ENCODE data around the gene PHLPP1. TPM values are rescaled to one million over a fixed set of nuclear protein-coding genes. Genes with fewer than 3 reads are reported as not detected.
"Not testable (repeated sequence)": the region's sequence is repeated elsewhere in the genome, so short reads cannot be mapped to it uniquely, and the experiment has no call there.

PHLPP1 gene
- total and polyA plus RNA-seq, 2 donors, result 3.2 to 4.5 TPM

DNA sequence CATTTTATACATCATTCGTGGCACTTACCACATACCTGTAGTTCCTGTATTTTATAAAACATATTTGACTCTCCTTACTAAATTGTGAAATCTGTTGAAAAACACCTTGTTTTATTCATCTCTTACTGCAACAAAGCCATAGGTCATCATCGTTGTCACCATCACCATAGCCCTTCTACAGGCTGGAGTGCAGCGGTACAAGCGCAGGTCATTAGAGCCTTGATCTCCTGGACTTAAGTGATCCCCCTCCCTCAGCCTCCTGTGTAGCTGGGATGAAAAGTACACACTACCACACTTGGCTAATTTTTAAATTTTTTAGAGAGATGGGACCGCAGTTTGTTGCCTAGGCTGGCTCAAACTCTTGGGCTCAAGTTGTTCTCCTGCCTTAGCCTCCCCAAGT lies 184.2 kb downstream of the PHLPP1 start:
- Histone ChIP-seq H3K27ac (ENCODE audit: low read depth in 1 of 2, low read length in 1 of 2) (no peak overlapping the region), H3K36me3 (ENCODE audit: control insufficient read depth in 2 of 2, insufficient read depth in 2 of 2, low read length in 1 of 2) (peaks cover 0 to 6% of the 10 kb centered on the region in 2 donors), H3K4me3 (ENCODE audit: low read length in 2 of 2) (no peak overlapping the region), H3K9me3 (ENCODE audit: control insufficient read depth in 2 of 2, insufficient read depth in 1 of 2, low read length in 1 of 2) (no peaks in the 10 kb centered on the region), H3K27me3 (ENCODE audit: control insufficient read depth in 2 of 2, insufficient read depth in 1 of 2, low read length in 1 of 2) (no peaks in the 10 kb centered on the region), H3K4me1 (ENCODE audit: control insufficient read depth in 2 of 2, insufficient read depth in 2 of 2, low read length in 2 of 2) (no peaks in the 10 kb centered on the region)
- 97% methylated on average over 5 of the region's 5 CpGs for WGBS
- no peak for DNase-seq (ENCODE audit: low read depth in 6 of 9, low spot score in 9 of 9)

DNA sequence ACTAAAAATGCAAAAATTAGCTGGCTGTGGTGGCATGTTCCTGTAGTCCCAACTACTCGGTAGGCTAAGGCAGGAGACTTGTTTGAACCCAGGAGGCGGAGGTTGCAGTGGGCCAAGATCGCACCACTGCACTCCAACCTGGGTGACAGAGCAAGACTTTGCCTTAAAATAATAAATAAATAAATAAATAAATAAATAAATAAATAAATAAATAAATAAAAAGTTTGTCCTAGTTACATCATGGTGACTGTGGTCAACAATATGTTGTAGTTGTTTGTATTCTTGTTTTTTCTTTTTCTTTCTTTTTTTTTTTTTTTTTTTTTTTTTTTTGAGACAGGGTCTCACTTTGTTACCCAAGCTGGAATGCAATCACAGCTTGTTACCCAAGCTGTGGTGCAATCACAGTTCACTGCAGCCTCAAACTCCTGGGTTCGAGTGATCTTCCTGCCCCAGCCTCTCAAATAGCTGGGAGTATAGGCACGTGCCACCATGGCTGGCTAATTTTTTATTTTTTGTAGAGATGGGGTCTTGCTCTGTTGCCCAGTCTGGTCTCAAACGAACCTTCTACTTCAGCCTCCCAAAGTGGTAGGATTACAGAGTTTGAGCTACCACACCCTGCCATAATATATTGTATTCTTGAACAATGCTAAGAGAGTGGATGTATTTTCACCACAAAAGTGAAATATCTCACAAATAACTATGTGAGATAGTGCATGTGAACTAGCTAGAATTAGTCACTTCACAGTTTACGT lies 185.0 kb downstream of the PHLPP1 start:
- H3K36me3 ChIP-seq (ENCODE audit: control insufficient read depth in 2 of 2, insufficient read depth in 2 of 2, low read length in 1 of 2), result peaks cover 0 to 6% of the 10 kb centered on the region in 2 donors
- WGBS, result over 99% methylated on average over 7 of the region's 7 CpGs
- no peaks in the 10 kb centered on the region for H3K9me3 ChIP-seq (ENCODE audit: control insufficient read depth in 2 of 2, insufficient read depth in 1 of 2, low read length in 1 of 2)
- H3K27ac ChIP-seq (ENCODE audit: low read depth in 1 of 2, low read length in 1 of 2), result no peak overlapping the region
- no peak for DNase-seq (ENCODE audit: low read depth in 6 of 9, low spot score in 9 of 9)
- H3K4me3 ChIP-seq (ENCODE audit: low read length in 2 of 2), result no peak overlapping the region
- no peaks in the 10 kb centered on the region for H3K27me3 ChIP-seq (ENCODE audit: control insufficient read depth in 2 of 2, insufficient read depth in 1 of 2, low read length in 1 of 2)
- no peaks in the 10 kb centered on the region for H3K4me1 ChIP-seq (ENCODE audit: control insufficient read depth in 2 of 2, insufficient read depth in 2 of 2, low read length in 2 of 2)

- no peaks in the 10 kb centered on the region for H3K9me3 ChIP-seq (ENCODE audit: control insufficient read depth in 2 of 2, insufficient read depth in 1 of 2, low read length in 1 of 2)
- H3K27ac ChIP-seq (ENCODE audit: low read depth in 1 of 2, low read length in 1 of 2), result no peak overlapping the region
- WGBS, result 97% methylated on average over 5 of the region's 5 CpGs
- no peak for DNase-seq (ENCODE audit: low read depth in 6 of 9, low spot score in 9 of 9)
- no peak overlapping the region for H3K4me3 ChIP-seq (ENCODE audit: low read length in 2 of 2)
- H3K36me3 ChIP-seq (ENCODE audit: control insufficient read depth in 2 of 2, insufficient read depth in 2 of 2, low read length in 1 of 2), result peaks cover 0 to 6% of the 10 kb centered on the region in 2 donors
- no peaks in the 10 kb centered on the region for H3K4me1 ChIP-seq (ENCODE audit: control insufficient read depth in 2 of 2, insufficient read depth in 2 of 2, low read length in 2 of 2)
- no peaks in the 10 kb centered on the region for H3K27me3 ChIP-seq (ENCODE audit: control insufficient read depth in 2 of 2, insufficient read depth in 1 of 2, low read length in 1 of 2)
Observed at GRCh38 chr18:62902776-62903175, 187.4 kb downstream of the PHLPP1 start.

DNA sequence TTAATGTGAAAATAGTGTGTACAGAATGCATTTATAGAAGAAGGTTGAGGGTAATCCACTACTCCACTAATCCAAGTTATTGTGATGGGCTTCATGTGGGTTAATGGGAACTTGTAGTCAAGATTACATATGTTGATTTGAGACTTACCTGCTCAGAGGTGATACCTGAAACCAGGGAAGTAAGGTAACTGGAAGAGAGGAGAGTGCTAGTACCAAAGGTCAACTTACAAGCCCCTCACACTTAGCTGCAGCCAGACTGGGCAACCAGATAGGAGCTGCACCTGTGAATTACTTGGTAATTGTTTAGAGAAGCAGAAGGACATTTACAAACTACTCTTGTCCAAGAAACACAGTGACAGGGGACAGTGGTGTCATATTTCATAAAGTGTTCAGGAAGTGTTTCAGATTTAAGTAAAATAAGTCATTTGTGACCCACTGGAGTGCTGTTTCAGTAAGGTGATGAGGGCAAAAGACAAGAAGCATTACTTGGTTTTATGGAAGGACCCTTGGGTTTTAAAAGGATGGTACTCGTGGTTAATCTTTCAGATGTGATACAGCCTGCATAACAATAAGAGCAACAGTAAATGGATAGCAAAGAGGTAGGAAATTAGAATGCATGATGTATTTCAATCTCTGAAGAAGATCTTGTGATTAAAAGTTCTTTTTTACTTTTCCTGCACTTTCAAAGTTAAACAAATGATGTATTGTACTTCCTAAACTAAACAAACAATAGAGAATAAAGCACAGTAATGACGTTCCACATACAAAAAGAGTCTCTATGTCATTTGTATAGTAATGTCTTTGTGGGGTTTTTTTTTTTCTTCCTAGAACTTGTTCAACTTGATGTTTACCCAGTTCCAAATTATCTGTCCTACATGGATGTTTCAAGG lies 189.3 kb downstream of the PHLPP1 start:
- H3K27ac ChIP-seq (ENCODE audit: low read depth in 1 of 2, low read length in 1 of 2), result no peak overlapping the region
- H3K4me1 ChIP-seq (ENCODE audit: control insufficient read depth in 2 of 2, insufficient read depth in 2 of 2, low read length in 2 of 2), result no peaks in the 10 kb centered on the region
- no peaks in the 10 kb centered on the region for H3K27me3 ChIP-seq (ENCODE audit: control insufficient read depth in 2 of 2, insufficient read depth in 1 of 2, low read length in 1 of 2)
- no peaks in the 10 kb centered on the region for H3K9me3 ChIP-seq (ENCODE audit: control insufficient read depth in 2 of 2, insufficient read depth in 1 of 2, low read length in 1 of 2)
- peaks cover 0 to 4% of the 10 kb centered on the region in 2 donors for H3K36me3 ChIP-seq (ENCODE audit: control insufficient read depth in 2 of 2, insufficient read depth in 2 of 2, low read length in 1 of 2)
- 98% methylated on average over 2 of the region's 2 CpGs for WGBS
- no peak for DNase-seq (ENCODE audit: low read depth in 6 of 9, low spot score in 9 of 9)
- no peak overlapping the region for H3K4me3 ChIP-seq (ENCODE audit: low read length in 2 of 2)

- no peaks in the 10 kb centered on the region for H3K27me3 ChIP-seq (ENCODE audit: control insufficient read depth in 2 of 2, insufficient read depth in 1 of 2, low read length in 1 of 2)
- 72% methylated on average over 2 of the region's 2 CpGs for WGBS
- no peak overlapping the region for H3K27ac ChIP-seq (ENCODE audit: low read depth in 1 of 2, low read length in 1 of 2)
- H3K4me1 ChIP-seq (ENCODE audit: control insufficient read depth in 2 of 2, insufficient read depth in 2 of 2, low read length in 2 of 2), result no peaks in the 10 kb centered on the region
- no peaks in the 10 kb centered on the region for H3K9me3 ChIP-seq (ENCODE audit: control insufficient read depth in 2 of 2, insufficient read depth in 1 of 2, low read length in 1 of 2)
- H3K36me3 ChIP-seq (ENCODE audit: control insufficient read depth in 2 of 2, insufficient read depth in 2 of 2, low read length in 1 of 2), result no peaks in the 10 kb centered on the region
- no peak for DNase-seq (ENCODE audit: low read depth in 6 of 9, low spot score in 9 of 9)
- H3K4me3 ChIP-seq (ENCODE audit: low read length in 2 of 2), result no peak overlapping the region
Observed at GRCh38 chr18:62912885-62913284, 197.5 kb downstream of the PHLPP1 start.

DNA sequence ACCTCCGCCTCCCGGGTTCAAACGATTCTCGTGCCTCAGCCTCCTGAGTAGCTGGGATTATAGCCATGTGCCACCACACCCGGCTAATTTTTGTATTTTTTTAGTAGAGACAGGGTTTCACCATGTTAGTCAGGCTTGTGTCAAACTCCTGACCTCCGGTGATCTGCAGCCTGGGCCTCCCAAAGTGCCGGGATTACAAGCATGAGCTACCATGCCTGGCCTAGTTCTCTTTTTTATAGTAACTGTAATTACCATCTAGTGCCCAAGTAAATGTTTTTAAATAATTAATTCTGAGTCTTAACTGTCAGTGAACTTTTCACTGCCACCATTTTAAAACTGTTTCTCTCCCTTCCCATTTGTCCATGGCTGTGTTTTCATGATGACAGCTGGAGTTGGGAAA lies 198.5 kb downstream of the PHLPP1 start:
- H3K9me3 ChIP-seq (ENCODE audit: control insufficient read depth in 2 of 2, insufficient read depth in 1 of 2, low read length in 1 of 2); H3K4me1 ChIP-seq (ENCODE audit: control insufficient read depth in 2 of 2, insufficient read depth in 2 of 2, low read length in 2 of 2); H3K4me3 ChIP-seq (ENCODE audit: low read length in 2 of 2); H3K27ac ChIP-seq (ENCODE audit: low read depth in 1 of 2, low read length in 1 of 2); H3K27me3 ChIP-seq (ENCODE audit: control insufficient read depth in 2 of 2, insufficient read depth in 1 of 2, low read length in 1 of 2); H3K36me3 ChIP-seq (ENCODE audit: control insufficient read depth in 2 of 2, insufficient read depth in 2 of 2, low read length in 1 of 2); DNase-seq (ENCODE audit: low read depth in 6 of 9, low spot score in 9 of 9): not testable (repeated sequence)
- 98% methylated on average over 7 of the region's 7 CpGs for WGBS

- DNase-seq (ENCODE audit: low read depth in 6 of 9, low spot score in 9 of 9), result no peak
- H3K4me1 ChIP-seq (ENCODE audit: control insufficient read depth in 2 of 2, insufficient read depth in 2 of 2, low read length in 2 of 2), result no peaks in the 10 kb centered on the region
- no peaks in the 10 kb centered on the region for H3K27me3 ChIP-seq (ENCODE audit: control insufficient read depth in 2 of 2, insufficient read depth in 1 of 2, low read length in 1 of 2)
- peaks cover 0 to 2% of the 10 kb centered on the region in 2 donors for H3K36me3 ChIP-seq (ENCODE audit: control insufficient read depth in 2 of 2, insufficient read depth in 2 of 2, low read length in 1 of 2)
- H3K27ac ChIP-seq (ENCODE audit: low read depth in 1 of 2, low read length in 1 of 2), result no peak overlapping the region
- H3K9me3 ChIP-seq (ENCODE audit: control insufficient read depth in 2 of 2, insufficient read depth in 1 of 2, low read length in 1 of 2), result no peaks in the 10 kb centered on the region
- WGBS, result 98% methylated on average over 3 of the region's 3 CpGs
- H3K4me3 ChIP-seq (ENCODE audit: low read length in 2 of 2), result no peak overlapping the region
Observed at GRCh38 chr18:62914871-62915392, 199.6 kb downstream of the PHLPP1 start.

- Histone ChIP-seq H3K4me1 (ENCODE audit: control insufficient read depth in 2 of 2, insufficient read depth in 2 of 2, low read length in 2 of 2) (no peaks in the 10 kb centered on the region), H3K36me3 (ENCODE audit: control insufficient read depth in 2 of 2, insufficient read depth in 2 of 2, low read length in 1 of 2) (peaks cover 0 to 6% of the 10 kb centered on the region in 2 donors)
- DNase-seq (ENCODE audit: low read depth in 6 of 9, low spot score in 9 of 9), result no peak
Observed at GRCh38 chr18:62918361-62918760, 203.0 kb downstream of the PHLPP1 start.

More at GRCh38 chr18:62918361-62918760, 203.0 kb downstream of the PHLPP1 start:
- Histone ChIP-seq H3K27me3 (ENCODE audit: control insufficient read depth in 2 of 2, insufficient read depth in 1 of 2, low read length in 1 of 2) (no peaks in the 10 kb centered on the region), H3K9me3 (ENCODE audit: control insufficient read depth in 2 of 2, insufficient read depth in 1 of 2, low read length in 1 of 2) (no peaks in the 10 kb centered on the region), H3K27ac (ENCODE audit: low read depth in 1 of 2, low read length in 1 of 2) (no peak overlapping the region), H3K4me3 (ENCODE audit: low read length in 2 of 2) (no peak overlapping the region)
